HepG2 (cell line): ENCODE results near the gene ZC3H7B. TPM values are rescaled to one million over a fixed set of nuclear protein-coding genes. Genes with fewer than 3 reads are reported as not detected.

Source experiments
- ATAC-seq: fragments of 200-7000 bp; cut with Tn5 transposase; 3 replicates; pipeline ENCODE4 v1.9.1; 2020; ENCODE audit warnings: mild to moderate bottlenecking, moderate library complexity
- BruUV-seq: library from RNA; stranded (reverse); fragments of 400-500 nt; replicated peaks from 2 replicates; lab custom pipeline; 2021; lab: Mats Ljungman, UMichigan
- CTCF ChIA-PET: fragments of 300-600 bp; formaldehyde crosslinking; extraction: SDS; loops from one replicate; lab custom pipeline; 2021; ENCODE audit warnings: low total read pairs, inconsistent platforms, low intra/inter-chr PET ratio; lab: Yijun Ruan, JAX
- POLR2A ChIA-PET: fragments of 350-600 bp; sonication (Branson Sonifier 250); formaldehyde crosslinking; loops from one replicate; lab custom pipeline; 2020; ENCODE audit warnings: antibody characterized with exemption, inconsistent platforms; lab: Yijun Ruan, JAX
- DNase-seq: peaks from one replicate; pipeline ENCODE4 v3.0.0-alpha.2; 2015; ENCODE audit warnings: low spot score
- FAIRE-seq: peaks from 3 replicates; lab custom pipeline; 2011; peaks lifted over from hg19 to GRCh38; lab: Jason Lieb, UNC
- H2AFZ ChIP-seq: one replicate; pipeline ENCODE4 v1.6.1; 2011; ENCODE audit warnings: low read length, inconsistent platforms
- H3K27ac ChIP-seq: fragments of 300-600 bp; 3 replicates; pipeline ENCODE4 v1.8.0; 2011; ENCODE audit warnings: mixed run types, mild to moderate bottlenecking, mixed read lengths, low read length, inconsistent platforms; ENCODE audit not compliant: insufficient read depth; ENCODE audit errors: extremely low read length
- H3K27me3 ChIP-seq, 2 experiments: fragments of 200-600 bp in 1 of 2; 2 replicates in 1 of 2; 3 replicates in 1 of 2; pipeline versions ENCODE4 v1.6.0 to v1.8.0; 2011; ENCODE audit warnings: low read length in 2 of 2, mild to moderate bottlenecking in 2 of 2, moderate library complexity in 2 of 2, inconsistent platforms in 1 of 2; ENCODE audit not compliant: insufficient read depth in 2 of 2, control insufficient read depth in 1 of 2
- H3K36me3 ChIP-seq, 2 experiments: fragments of 200-600 bp in 1 of 2; replicated peaks in 1 of 2; 2 replicates in 1 of 2; 3 replicates in 1 of 2; pipeline versions ENCODE4 v1.5.1 to v1.8.0; 2011; ENCODE audit warnings: low read length in 2 of 2, inconsistent platforms in 1 of 2; ENCODE audit not compliant: insufficient read depth in 2 of 2, control insufficient read depth in 1 of 2
- H3K4me1 ChIP-seq: 2 replicates; pipeline ENCODE4 v1.5.1; 2012; ENCODE audit warnings: low read length, inconsistent platforms; ENCODE audit not compliant: insufficient read depth
- H3K4me2 ChIP-seq: 2 replicates; pipeline ENCODE4 v1.6.0; 2011; ENCODE audit warnings: low read depth, low read length, inconsistent platforms
- H3K4me3 ChIP-seq, 3 experiments: fragments of 200-600 bp in 1 of 3; sonication (generic), shearing (Covaris generic) in 1 of 3; replicated peaks in 1 of 3; 2 replicates each; pipeline ENCODE4 v1.5.1; 2011 to 2016; ENCODE audit warnings: low read length in 3 of 3, inconsistent platforms in 2 of 3, low read depth in 2 of 3, mild to moderate bottlenecking in 2 of 3, control low read depth in 1 of 3, mixed read lengths in 1 of 3; ENCODE audit not compliant: insufficient read depth in 1 of 3
- H3K79me2 ChIP-seq: one replicate; pipeline ENCODE4 v1.6.1; 2011; ENCODE audit warnings: low read length, inconsistent platforms; ENCODE audit not compliant: insufficient read depth
- H3K9ac ChIP-seq: 2 replicates; pipeline ENCODE4 v1.6.0; 2011; ENCODE audit warnings: mild to moderate bottlenecking, low read depth, low read length, inconsistent platforms; ENCODE audit not compliant: insufficient read depth
- H3K9me3 ChIP-seq: 2 replicates; pipeline ENCODE4 v1.5.1; 2012; ENCODE audit warnings: mild to moderate bottlenecking, low read length
- H4K20me1 ChIP-seq: 2 replicates; pipeline ENCODE4 v1.6.0; 2011; ENCODE audit warnings: inconsistent platforms, mild to moderate bottlenecking, low read length, moderate library complexity; ENCODE audit not compliant: insufficient read depth
- FOXC1 ChIP-seq: sonication (generic); formaldehyde crosslinking; IDR thresholded peaks from 2 replicates; pipeline ENCODE4 v1.8.0; 2022; ENCODE audit warnings: mild to moderate bottlenecking, missing genetic modification reagents, borderline replicate concordance
- HNF4A ChIP-seq: sonication (generic); formaldehyde crosslinking; IDR thresholded peaks from 2 replicates; pipeline ENCODE4 v1.4.0; 2020; ENCODE audit warnings: missing genetic modification reagents
- HOMEZ ChIP-seq: IDR thresholded peaks from 2 replicates; pipeline ENCODE4 v1.6.1; 2016; ENCODE audit warnings: low read depth
- MEF2D ChIP-seq: sonication (generic); formaldehyde crosslinking; IDR thresholded peaks from 2 replicates; pipeline ENCODE4 v1.5.1; 2020; ENCODE audit warnings: mild to moderate bottlenecking, missing genetic modification reagents
- TAF1 ChIP-seq: sonication (generic); formaldehyde crosslinking; IDR thresholded peaks from 2 replicates; pipeline ENCODE4 v1.4.0; 2020; ENCODE audit warnings: missing genetic modification reagents
- TRAFD1 ChIP-seq: sonication (generic); formaldehyde crosslinking; IDR thresholded peaks from 2 replicates; pipeline ENCODE4 v1.5.1; 2020; ENCODE audit warnings: missing genetic modification reagents, mild to moderate bottlenecking, borderline replicate concordance
- ZNF75D ChIP-seq: sonication (generic); formaldehyde crosslinking; IDR thresholded peaks from 2 replicates; pipeline ENCODE4 v1.8.1; 2023; ENCODE audit warnings: missing genetic modification reagents, mild to moderate bottlenecking, borderline replicate concordance
- ZNF773 ChIP-seq: sonication (generic); formaldehyde crosslinking; IDR thresholded peaks from 2 replicates; pipeline ENCODE4 v1.4.0; 2020; ENCODE audit warnings: missing genetic modification reagents, borderline replicate concordance
- WGBS: methylation state at CpG from one replicate; pipeline ENCODE4 v1.1.6; 2017; ENCODE audit warnings: low lambda C conversion rate; 5-methylcytosine and 5-hydroxymethylcytosine counted together
- in situ Hi-C: cut with HindIII; loops from 2 replicates; pipeline ENCODE4 v1.10.0; 2017; ENCODE audit warnings: low pct_unique_long_range_greater_than_20kb; ENCODE audit not compliant: extremely low pct_ligation_motif_present
- intact Hi-C: fragments of 100-400 bp; cut with micrococcal nuclease; formaldehyde crosslinking; loops from one replicate; pipeline ENCODE4 v1.10.0; 2022; ENCODE audit not compliant: unreplicated experiment
- polyA plus RNA-seq, 8 experiments: library from polyadenylated mRNA; depleted of rRNA in 3 of 8; stranded (reverse) in 7 of 8; unstranded in 1 of 8; fragments of >200 nt; fragmentation: Illumina TruSeq in 4 of 8; extraction: Trizol in 4 of 8; gene quantifications; 2 replicates each; pipeline versions ENCODE4 v1.2.1 to v1.2.3, GENCODE V29; 2011 to 2016; ENCODE audit warnings: low read depth in 4 of 8, missing spikeins in 1 of 8, mixed read lengths in 1 of 8; ENCODE audit not compliant: insufficient read depth in 1 of 8
- total RNA-seq, 5 experiments: library from RNA; depleted of rRNA; stranded (reverse); fragments of >200 nt; fragmentation: Illumina TruSeq; extraction: Trizol; gene quantifications; 2 replicates each; pipeline ENCODE4 v1.2.3, GENCODE V29; 2016; ENCODE audit warnings: low read depth in 1 of 5

ZC3H7B gene
- total and polyA plus RNA-seq, 2 of the 13 experiments (the other 11 are each of a cell fraction or from before 2014, with no cell fraction given) = 26.4 to 37.2 TPM

- intact Hi-C loops (no loop called here), in situ Hi-C loops (no loop called here)
- no peaks in the 10 kb centered on the region for H3K79me2 ChIP-seq
- DNase-seq = no peak
- no peak overlapping the region for H3K4me3 ChIP-seq
- H3K36me3 ChIP-seq = peaks cover 42 to 70% of the 10 kb centered on the region in 2 experiments
- H2AFZ ChIP-seq = no peak overlapping the region
- no peaks in the 10 kb centered on the region for H4K20me1 ChIP-seq
- H3K9me3 ChIP-seq = no peaks in the 10 kb centered on the region
- H3K27ac ChIP-seq = no peak overlapping the region
- BruUV-seq = no TSS peak
- ATAC-seq = no peak
- CTCF ChIA-PET = no interaction called here
- no peaks in the 10 kb centered on the region for H3K27me3 ChIP-seq
- POLR2A ChIA-PET = no interaction called here
- peaks cover 14% of the 10 kb centered on the region for H3K4me1 ChIP-seq
- FAIRE-seq = no peak
- no peak overlapping the region for H3K4me2 ChIP-seq
- no peak overlapping the region for H3K9ac ChIP-seq
- 100% methylated on average over 3 of the region's 3 CpGs for WGBS
- TF ChIP-seq FOXC1 (CRISPR knock-in tag) (no peak), ZNF75D (CRISPR knock-in tag) (no peak), MEF2D (CRISPR knock-in tag) (no peak), TRAFD1 (CRISPR knock-in tag) (no peak), TAF1 (no peak), HOMEZ (no peak), ZNF773 (CRISPR knock-in tag) (no peak), HNF4A (CRISPR knock-in tag) (no peak)
These were observed 40.7 kb downstream of the ZC3H7B start for GRCh38 chr22:41341990-41342389.
